SIG-M5 treated with dmso at 0.1 percent for 504 hours (cell line): ENCODE data around the gene ANGPTL7.

ENCODE experiments used
- DNase-seq: peaks from one replicate; lab custom pipeline; 2025; ENCODE audit not compliant: unreplicated experiment; lab: John Stamatoyannopoulos, UW

ANGPTL7 gene

GRCh38 chr1:11198851-11199594, 9.9 kb downstream of the ANGPTL7 start:
- DNase-seq: no peak

- no peak for DNase-seq
Measured at GRCh38 chr1:11204396-11205190, 15.4 kb downstream of the ANGPTL7 start.

- no peak for DNase-seq
Measured at GRCh38 chr1:11207898-11208611, 18.9 kb downstream of the ANGPTL7 start.

DNA sequence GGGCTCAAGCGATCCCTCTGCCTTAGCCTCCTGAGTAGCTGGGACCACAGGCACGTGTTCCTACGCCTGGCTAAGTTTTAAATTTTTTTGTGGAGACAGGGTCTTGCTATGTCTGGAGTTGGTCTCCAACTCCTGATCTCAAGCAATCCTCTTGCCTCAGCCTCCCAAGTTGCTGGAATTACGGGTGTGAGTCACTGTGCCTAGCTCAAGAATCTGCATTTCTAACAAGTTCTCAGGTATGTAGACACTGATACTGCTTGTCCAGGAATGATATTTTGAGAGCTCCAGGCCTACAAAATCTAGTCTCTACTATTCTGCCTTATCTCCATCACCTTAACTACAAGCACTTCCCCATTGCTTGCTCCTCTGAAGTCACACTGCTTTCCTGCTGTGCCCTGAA, 22.3 kb downstream of the ANGPTL7 start:
- no peak for DNase-seq

DNA sequence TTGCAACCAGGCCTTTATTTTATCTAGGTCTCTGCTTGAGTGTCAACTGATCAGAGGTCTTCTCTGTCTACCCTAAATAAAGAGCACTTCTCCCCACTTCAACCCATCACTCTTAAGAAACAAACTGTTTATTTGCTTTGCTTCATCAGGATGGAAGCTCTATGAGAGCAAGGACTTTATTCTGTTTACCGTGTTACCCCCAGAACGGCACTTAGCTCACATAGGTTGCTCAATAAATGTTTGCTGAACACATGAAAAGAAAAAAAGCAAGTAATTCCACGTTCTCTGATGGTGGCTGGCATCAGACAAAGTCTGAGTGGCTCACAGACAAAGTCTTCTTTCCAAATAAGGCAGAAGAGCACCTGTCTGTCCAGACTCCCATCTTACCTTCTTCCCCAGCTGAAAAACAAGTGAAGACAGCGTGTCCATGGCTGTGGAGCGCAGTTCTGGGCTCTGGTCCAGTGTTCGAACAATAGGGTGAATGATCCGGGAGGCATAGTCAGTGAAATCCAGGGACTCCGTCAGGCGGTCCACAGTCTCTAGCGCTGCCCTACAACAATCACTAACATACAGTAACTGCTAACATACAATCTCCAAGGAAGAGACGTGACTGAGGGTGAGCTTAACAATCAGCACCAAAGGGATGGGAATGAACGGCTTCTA, 22.9 kb downstream of the ANGPTL7 start:
- DNase-seq: no peak

DNA sequence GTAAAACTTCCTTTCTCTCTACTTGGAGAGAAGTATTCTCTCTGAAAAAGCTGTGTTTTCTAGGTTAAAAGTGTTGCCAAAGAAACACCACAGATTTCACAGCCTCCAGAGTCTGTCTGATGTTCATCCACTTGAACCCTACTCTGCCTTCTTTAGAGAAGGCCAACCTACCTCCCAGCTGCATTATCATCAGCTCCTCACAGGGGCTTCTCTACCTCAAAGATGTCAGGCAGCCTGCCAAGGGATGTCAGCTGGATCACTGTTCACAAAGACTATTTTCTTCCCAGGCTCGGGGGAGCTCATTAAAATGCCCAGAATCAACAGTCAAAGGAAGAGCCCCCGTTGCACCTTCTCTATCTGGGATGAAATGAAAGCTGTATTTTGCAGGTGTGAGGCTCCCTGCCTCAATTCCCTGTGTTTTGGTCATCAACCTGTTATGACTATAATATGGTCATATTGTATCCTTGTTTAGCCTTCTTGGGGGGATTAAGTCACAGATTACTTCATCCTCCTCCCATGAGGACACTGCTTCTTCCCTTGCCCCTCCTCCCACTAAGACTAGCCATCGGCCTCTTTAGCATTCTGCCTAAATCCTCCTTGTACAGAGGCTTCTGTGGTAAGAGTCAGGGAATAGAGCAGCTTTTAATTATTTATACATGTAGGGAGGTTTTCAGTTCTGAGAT, 25.7 kb downstream of the ANGPTL7 start:
- DNase-seq: no peak

- DNase-seq: no peak
Measured at GRCh38 chr1:11215381-11216005, 26.3 kb downstream of the ANGPTL7 start.

DNA sequence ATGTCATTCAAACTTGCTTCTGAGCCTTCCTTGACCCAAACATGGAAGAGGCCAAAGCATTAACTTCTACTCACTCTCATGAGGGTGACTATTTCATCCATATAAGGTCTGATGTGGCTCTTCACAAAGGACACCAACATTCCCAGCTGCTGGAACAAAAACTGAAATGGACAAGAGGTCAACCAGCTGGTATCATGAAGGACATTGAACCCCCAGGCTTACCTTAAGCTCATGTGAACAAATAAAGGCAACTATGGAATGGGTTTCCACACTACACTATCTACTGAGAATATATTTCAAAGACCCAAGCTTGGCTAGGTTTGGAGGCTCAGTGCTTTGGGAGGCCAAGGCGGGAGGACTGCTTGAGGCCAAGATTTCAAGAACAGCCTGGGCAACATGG, 26.9 kb downstream of the ANGPTL7 start:
- DNase-seq: no peak

DNA sequence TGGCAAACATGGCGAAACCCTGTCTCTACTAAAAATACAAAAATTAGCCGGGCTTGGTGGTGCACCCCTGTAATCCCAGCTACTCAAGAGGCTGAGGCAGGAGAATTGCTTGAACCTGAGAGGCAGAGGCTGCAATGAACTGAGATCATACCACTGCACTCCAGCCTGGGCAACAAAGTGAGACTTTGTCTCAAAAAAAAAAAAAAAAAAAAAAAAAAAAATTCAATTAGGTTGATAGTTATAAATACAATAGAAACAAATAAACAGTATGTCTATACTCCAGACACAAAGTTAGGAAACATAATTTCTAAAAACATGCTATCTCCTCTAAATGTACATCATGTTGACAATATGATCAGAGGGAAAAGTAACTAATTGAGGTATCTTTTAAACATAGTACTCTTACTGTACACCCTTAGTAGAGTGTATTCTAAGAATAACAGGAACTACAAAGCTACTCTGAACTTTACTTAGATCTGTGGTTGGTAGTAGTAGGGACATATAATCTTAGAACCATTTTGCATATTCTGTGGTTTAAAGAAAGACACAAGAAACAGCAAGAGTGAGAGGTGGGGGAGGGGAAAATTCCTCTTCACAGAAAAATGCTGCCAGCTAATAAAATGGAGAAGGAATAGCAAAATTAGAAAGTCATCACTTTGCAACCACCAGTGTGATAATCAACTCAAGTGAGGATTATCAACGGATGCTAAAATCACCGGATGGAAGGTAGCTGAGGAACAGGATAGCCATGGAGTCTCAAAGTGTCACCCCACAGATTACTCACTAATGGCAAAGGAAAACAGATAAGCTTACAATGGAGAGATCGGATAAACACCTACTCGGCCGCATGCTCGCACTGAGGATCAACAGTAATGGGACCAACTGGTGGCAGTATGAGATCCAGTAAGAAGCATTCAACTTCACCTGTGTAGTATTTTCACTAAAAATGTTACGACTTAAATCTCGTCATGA, 38.2 kb downstream of the ANGPTL7 start:
- no peak for DNase-seq

DNA sequence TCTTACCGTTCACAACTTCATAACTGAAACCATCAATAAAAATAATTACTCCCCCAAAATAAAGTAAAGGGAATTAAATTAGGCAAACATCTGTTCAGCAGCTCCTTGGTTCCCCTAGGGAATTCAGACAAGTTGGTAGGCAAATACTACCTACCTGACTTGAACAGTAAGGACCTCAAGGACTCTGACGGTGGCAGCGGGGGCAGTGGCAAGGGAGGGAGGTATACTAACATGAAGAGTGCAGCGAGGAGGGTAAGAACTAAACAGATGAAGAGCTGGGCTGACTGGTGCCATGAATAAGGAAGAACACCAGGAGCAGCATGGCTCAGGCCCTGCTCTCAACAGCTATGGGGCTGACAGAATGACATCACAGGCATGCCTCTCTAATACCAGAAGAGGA, 40.0 kb downstream of the ANGPTL7 start:
- no peak for DNase-seq

- no peak for DNase-seq
Measured at GRCh38 chr1:11233208-11233607, 44.1 kb downstream of the ANGPTL7 start.

DNA sequence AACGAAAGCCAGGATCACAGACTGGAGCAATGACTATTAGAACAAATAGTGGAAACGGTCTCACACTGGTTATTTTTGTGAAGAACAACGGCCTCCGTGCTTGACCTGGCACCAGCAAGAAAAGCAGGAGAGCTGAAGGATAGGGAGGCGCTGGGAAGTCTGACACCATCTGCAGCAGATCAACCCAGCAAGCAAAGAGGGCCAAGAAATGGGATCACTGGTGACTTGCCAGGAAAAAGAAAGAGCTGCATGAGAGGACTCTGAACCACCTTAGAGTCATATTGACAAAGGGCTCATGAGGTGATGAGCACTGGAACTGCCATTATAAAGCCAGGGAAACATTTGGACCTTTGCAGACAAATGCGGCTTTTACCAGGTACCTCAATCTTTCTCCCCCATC, 48.2 kb downstream of the ANGPTL7 start:
- no peak for DNase-seq

DNA sequence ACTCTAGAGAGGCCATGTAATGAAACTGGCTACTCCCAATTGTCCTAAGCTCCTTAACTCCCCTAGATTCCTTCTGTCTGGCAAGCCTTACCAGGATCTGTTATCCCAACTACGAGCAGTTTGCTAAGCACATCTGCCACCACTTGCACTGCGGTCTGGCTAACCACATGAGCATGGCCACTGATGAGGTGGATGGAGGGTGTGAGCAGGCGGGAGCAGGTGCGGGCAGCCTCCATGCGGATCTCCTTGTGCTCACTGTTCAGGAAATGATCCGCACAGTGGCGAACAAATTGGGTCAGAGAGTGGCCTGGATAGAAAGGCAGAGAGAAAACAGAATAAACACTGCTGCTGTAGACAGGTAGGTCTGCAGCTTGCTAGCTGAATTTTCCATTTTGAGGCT, 49.2 kb downstream of the ANGPTL7 start:
- DNase-seq: no peak

- DNase-seq: no peak
Measured at GRCh38 chr1:11245248-11245647, 56.1 kb downstream of the ANGPTL7 start.
